WTC11 (cell line): Measurements from ENCODE around the gene AMOT. TPM values are rescaled to one million over a fixed set of nuclear protein-coding genes. Genes with fewer than 3 reads are reported as not detected.
A peak's percentile ranks its signal among the peaks of the same experiment; 100 is the strongest.

Source experiments
- ATAC-seq: fragments of 200-7000 bp; cut with Tn5 transposase; 2 replicates; pipeline ENCODE4 v1.10.0; 2021; ENCODE audit warnings: mild to moderate bottlenecking, moderate library complexity
- CTCF ChIA-PET: fragments of 300-600 bp; sonication (Branson Sonifier 250); formaldehyde crosslinking; loops from one replicate; lab custom pipeline; 2021; ENCODE audit warnings: antibody characterized with exemption; lab: Charles Lee
- POLR2A ChIA-PET: fragments of 350-600 bp; sonication (Branson Sonifier 250); formaldehyde crosslinking; loops from one replicate; lab custom pipeline; 2021; ENCODE audit warnings: antibody characterized with exemption; lab: Charles Lee
- DNase-seq: peaks from one replicate; pipeline ENCODE4 v3.0.0; 2021; ENCODE audit warnings: low spot score
- H3K27ac Mint-ChIP-seq: 2 replicates; pipeline ENCODE4 v1.8.0; 2021; ENCODE audit warnings: mixed read lengths
- H3K27me3 Mint-ChIP-seq: 2 replicates; pipeline ENCODE4 v1.8.0; 2021; ENCODE audit warnings: low read depth, mild to moderate bottlenecking, moderate library complexity, mixed read lengths
- H3K36me3 Mint-ChIP-seq: 2 replicates; pipeline ENCODE4 v1.8.0; 2021; ENCODE audit warnings: mixed read lengths
- H3K4me1 Mint-ChIP-seq: 2 replicates; pipeline ENCODE4 v1.8.0; 2022; ENCODE audit warnings: mixed read lengths
- H3K4me3 Mint-ChIP-seq: 2 replicates; pipeline ENCODE4 v1.8.0; 2021; ENCODE audit warnings: mild to moderate bottlenecking, moderate library complexity, mixed read lengths
- H3K9me3 Mint-ChIP-seq: 2 replicates; pipeline ENCODE4 v1.8.0; 2021; ENCODE audit warnings: mixed read lengths
- CREM ChIP-seq: sonication (generic); formaldehyde crosslinking; IDR thresholded peaks from 2 replicates; pipeline ENCODE4 v1.8.1; 2022; ENCODE audit warnings: mild to moderate bottlenecking, missing genetic modification reagents, moderate library complexity
- FOXK1 ChIP-seq: sonication (generic); formaldehyde crosslinking; IDR thresholded peaks from 2 replicates; pipeline ENCODE4 v1.8.0; 2022; ENCODE audit warnings: mild to moderate bottlenecking, moderate library complexity, missing genetic modification reagents
- FOXP4 ChIP-seq: sonication (generic); formaldehyde crosslinking; IDR thresholded peaks from 2 replicates; pipeline ENCODE4 v1.8.0; 2022; ENCODE audit warnings: mild to moderate bottlenecking, missing genetic modification reagents
- HMGA2 ChIP-seq: fragments of 250-450 bp; sonication (Bioruptor Pico); IDR thresholded peaks from 2 replicates; pipeline ENCODE4 v1.4.0; 2021; ENCODE audit warnings: mild to moderate bottlenecking, moderate library complexity
- NFATC4 ChIP-seq: fragments of 250-450 bp; sonication (Bioruptor Pico); IDR thresholded peaks from 2 replicates; pipeline ENCODE4 v1.9.0; 2021; ENCODE audit warnings: mild to moderate bottlenecking
- NFE2L1 ChIP-seq: sonication (generic); formaldehyde crosslinking; IDR thresholded peaks from 2 replicates; pipeline ENCODE4 v1.8.1; 2023; ENCODE audit warnings: missing genetic modification reagents
- PRRX2 ChIP-seq: fragments of 250-450 bp; sonication (Bioruptor Pico); IDR thresholded peaks from 2 replicates; pipeline ENCODE4 v1.8.0; 2021; ENCODE audit warnings: mild to moderate bottlenecking
- TP53 ChIP-seq: sonication (generic); formaldehyde crosslinking; IDR thresholded peaks from 2 replicates; pipeline ENCODE4 v1.8.1; 2023; ENCODE audit warnings: mild to moderate bottlenecking, missing genetic modification reagents
- ZNF232 ChIP-seq: sonication (generic); formaldehyde crosslinking; IDR thresholded peaks from 2 replicates; pipeline ENCODE4 v1.8.0; 2022; ENCODE audit warnings: mild to moderate bottlenecking, missing genetic modification reagents
- ZNF263 ChIP-seq: sonication (generic); formaldehyde crosslinking; IDR thresholded peaks from 2 replicates; pipeline ENCODE4 v1.8.1; 2022; ENCODE audit warnings: low read depth, mild to moderate bottlenecking, moderate library complexity, missing genetic modification reagents
- total RNA-seq: library from RNA; stranded (reverse); gene quantifications from 3 replicates; pipeline ENCODE4 v1.2.3, GENCODE V29; 2021
- TF ChIP-seq, protein P1 (sequence below): sonication (generic); formaldehyde crosslinking; conservative IDR thresholded peaks from 2 replicates; pipeline ENCODE4 v1.8.1; 2023; ENCODE audit warnings: mild to moderate bottlenecking, low read depth, missing genetic modification reagents, moderate library complexity
- TF ChIP-seq, protein P2 (sequence below): sonication (generic); formaldehyde crosslinking; IDR thresholded peaks from 2 replicates; pipeline ENCODE4 v1.8.1; 2022; ENCODE audit warnings: mild to moderate bottlenecking, missing genetic modification reagents, moderate library complexity, borderline replicate concordance
- TF ChIP-seq, protein P3 (sequence below): fragments of 250-450 bp; sonication (Bioruptor Pico); IDR thresholded peaks from 2 replicates; pipeline ENCODE4 v1.9.0; 2021; ENCODE audit warnings: mild to moderate bottlenecking
- TF ChIP-seq, protein P4 (sequence below): sonication (generic); formaldehyde crosslinking; IDR thresholded peaks from 2 replicates; pipeline ENCODE4 v1.8.1; 2023; ENCODE audit warnings: mild to moderate bottlenecking, missing genetic modification reagents, moderate library complexity

Gene AMOT
- total RNA-seq, 1 experiment from 2014 or later = 7.2 TPM

DNA sequence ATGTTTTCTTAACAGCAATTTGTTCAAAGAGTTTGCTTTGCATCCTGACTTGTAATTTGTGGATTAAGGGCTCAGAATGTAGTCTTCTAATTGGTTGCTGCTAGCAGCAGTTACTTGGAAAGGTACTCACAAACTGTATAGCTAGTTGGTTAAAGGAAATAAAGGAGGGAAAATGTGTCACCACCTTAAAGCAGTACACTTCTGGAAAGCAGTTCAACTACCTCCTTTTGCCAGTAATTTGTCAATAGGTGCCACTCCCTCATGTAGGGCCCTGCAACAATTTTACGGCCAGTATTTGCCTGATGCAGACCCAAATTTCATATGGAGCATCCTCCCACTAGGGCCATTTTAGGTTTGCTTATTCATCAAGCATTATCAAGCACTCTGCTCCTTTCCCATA is 20.8 kb downstream of the AMOT start (continued):
- TF ChIP-seq, protein P1, sequence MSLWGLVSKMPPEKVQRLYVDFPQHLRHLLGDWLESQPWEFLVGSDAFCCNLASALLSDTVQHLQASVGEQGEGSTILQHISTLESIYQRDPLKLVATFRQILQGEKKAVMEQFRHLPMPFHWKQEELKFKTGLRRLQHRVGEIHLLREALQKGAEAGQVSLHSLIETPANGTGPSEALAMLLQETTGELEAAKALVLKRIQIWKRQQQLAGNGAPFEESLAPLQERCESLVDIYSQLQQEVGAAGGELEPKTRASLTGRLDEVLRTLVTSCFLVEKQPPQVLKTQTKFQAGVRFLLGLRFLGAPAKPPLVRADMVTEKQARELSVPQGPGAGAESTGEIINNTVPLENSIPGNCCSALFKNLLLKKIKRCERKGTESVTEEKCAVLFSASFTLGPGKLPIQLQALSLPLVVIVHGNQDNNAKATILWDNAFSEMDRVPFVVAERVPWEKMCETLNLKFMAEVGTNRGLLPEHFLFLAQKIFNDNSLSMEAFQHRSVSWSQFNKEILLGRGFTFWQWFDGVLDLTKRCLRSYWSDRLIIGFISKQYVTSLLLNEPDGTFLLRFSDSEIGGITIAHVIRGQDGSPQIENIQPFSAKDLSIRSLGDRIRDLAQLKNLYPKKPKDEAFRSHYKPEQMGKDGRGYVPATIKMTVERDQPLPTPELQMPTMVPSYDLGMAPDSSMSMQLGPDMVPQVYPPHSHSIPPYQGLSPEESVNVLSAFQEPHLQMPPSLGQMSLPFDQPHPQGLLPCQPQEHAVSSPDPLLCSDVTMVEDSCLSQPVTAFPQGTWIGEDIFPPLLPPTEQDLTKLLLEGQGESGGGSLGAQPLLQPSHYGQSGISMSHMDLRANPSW (CRISPR knock-in tag) = no peak

- Mint-ChIP-seq H3K4me3 (no peak overlapping the region), H3K4me1 (peaks cover 12% of the 10 kb centered on the region), H3K27me3 (no peaks in the 10 kb centered on the region), H3K36me3 (no peaks in the 10 kb centered on the region), H3K27ac (no peak overlapping the region; the same call in 1 of the 2 replicates), H3K9me3 (no peaks in the 10 kb centered on the region)
- TF ChIP-seq HMGA2 (CRISPR knock-in tag) = no peak
- no peak for TF ChIP-seq CREM (CRISPR knock-in tag)
- no peak for TF ChIP-seq FOXP4 (CRISPR knock-in tag)
- no peak for TF ChIP-seq PRRX2 (CRISPR knock-in tag)
- no peak for TF ChIP-seq NFE2L1 (CRISPR knock-in tag)
- TF ChIP-seq, protein P2, sequence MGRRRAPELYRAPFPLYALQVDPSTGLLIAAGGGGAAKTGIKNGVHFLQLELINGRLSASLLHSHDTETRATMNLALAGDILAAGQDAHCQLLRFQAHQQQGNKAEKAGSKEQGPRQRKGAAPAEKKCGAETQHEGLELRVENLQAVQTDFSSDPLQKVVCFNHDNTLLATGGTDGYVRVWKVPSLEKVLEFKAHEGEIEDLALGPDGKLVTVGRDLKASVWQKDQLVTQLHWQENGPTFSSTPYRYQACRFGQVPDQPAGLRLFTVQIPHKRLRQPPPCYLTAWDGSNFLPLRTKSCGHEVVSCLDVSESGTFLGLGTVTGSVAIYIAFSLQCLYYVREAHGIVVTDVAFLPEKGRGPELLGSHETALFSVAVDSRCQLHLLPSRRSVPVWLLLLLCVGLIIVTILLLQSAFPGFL (CRISPR knock-in tag) = no peak
- no peak for TF ChIP-seq ZNF263
- TF ChIP-seq, protein P3, sequence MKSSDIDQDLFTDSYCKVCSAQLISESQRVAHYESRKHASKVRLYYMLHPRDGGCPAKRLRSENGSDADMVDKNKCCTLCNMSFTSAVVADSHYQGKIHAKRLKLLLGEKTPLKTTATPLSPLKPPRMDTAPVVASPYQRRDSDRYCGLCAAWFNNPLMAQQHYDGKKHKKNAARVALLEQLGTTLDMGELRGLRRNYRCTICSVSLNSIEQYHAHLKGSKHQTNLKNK (CRISPR knock-in tag) = no peak
- no peak for TF ChIP-seq NFATC4
- TF ChIP-seq FOXK1 (CRISPR knock-in tag) = no peak
- no peak for TF ChIP-seq TP53 (CRISPR knock-in tag)
- no peak for TF ChIP-seq ZNF232 (CRISPR knock-in tag)
- ChIA-PET CTCF (no interaction called here), POLR2A (no interaction called here)
- peak; percentile 16; the same call in 1 of the 2 replicates for ATAC-seq
- DNase-seq = no peak
These were observed 21.5 kb downstream of the AMOT start for GRCh38 chrX:112819008-112819640.

DNA sequence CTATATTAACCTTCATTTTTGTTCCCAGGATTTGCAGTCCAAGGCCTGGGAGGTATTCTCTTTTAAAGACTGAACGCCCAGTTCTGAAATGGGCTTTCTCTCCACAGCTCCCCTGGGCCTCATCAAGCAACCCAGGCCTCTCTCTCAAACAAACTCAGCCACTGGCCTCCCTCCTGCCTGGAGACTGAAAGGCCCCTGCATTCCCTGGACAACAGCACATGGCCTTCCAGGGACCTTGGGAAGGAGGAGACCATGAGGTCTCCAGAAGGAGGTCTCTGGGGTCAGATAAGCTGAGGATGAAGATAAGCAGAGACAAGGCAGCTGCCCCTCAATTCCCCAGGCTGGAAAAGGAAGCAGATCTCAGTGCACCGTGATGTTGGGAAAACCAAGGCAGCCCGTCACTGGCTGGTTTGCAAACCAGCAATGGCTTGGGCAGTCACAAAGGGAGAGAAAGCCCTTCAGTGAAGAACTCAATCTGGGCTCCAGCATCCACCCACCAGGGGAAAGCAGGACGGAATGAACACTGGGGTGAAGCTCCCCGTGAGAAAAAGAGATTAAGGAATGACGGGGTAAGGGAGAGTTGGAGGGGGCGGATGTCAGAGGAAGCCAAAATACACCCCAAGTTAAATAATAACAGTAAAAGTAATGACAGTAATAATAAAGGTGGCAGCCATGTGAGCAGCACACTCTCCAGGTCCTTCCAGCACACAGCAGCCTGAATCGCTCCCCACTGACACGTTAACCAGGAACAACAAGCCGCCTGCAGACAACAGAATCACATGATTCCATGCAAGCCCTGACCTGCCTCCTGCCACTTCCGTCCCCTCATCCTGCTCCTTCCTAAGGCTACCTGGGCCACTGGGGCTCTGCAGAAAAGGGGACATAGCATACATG is 22.3 kb downstream of the AMOT start:
- H3K4me3 Mint-ChIP-seq = no peak overlapping the region
- POLR2A ChIA-PET = no interaction called here
- no peak for DNase-seq
- TF ChIP-seq PRRX2 (CRISPR knock-in tag) = no peak
- TF ChIP-seq, protein P4, sequence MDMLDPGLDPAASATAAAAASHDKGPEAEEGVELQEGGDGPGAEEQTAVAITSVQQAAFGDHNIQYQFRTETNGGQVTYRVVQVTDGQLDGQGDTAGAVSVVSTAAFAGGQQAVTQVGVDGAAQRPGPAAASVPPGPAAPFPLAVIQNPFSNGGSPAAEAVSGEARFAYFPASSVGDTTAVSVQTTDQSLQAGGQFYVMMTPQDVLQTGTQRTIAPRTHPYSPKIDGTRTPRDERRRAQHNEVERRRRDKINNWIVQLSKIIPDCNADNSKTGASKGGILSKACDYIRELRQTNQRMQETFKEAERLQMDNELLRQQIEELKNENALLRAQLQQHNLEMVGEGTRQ (CRISPR knock-in tag) = peak; percentile 48
- TF ChIP-seq, all 79 proteins: peak for 1
- Mint-ChIP-seq H3K36me3 (no peaks in the 10 kb centered on the region), H3K9me3 (no peaks in the 10 kb centered on the region), H3K27ac (no peak overlapping the region), H3K4me1 (peaks cover 12% of the 10 kb centered on the region), H3K27me3 (no peaks in the 10 kb centered on the region)
- CTCF ChIA-PET = no interaction called here
- ATAC-seq = peak; percentile 62
